ENCODE measurements around the gene PLEKHM2.

The PLEKHM2 gene

GRCh38 chr1:15757575-15758342 is 73.6 kb downstream of the PLEKHM2 start:
- Histone ChIP-seq H3K27me3 (ENCODE audit: control insufficient read depth in 3 of 3, insufficient read depth in 3 of 3, low read depth in 1 of 3, low read length in 3 of 3) (peaks cover 0 to 21% (median 20%) of the 10 kb centered on the region in 3 experiments), H3K4me2 (ENCODE audit: insufficient read depth, low read length, poor library complexity, severe bottlenecking) (peak overlapping the region; percentile 77), H3K4me3 (ENCODE audit: low read length in 2 of 2) (peak overlapping the region; percentile 46 to 66), H3K14ac (ENCODE audit: low read length) (peak overlapping the region; percentile 57), H3K4me1 (ENCODE audit: control insufficient read depth in 2 of 2, insufficient read depth in 1 of 2, low read depth in 1 of 2, low read length in 2 of 2) (peaks cover 24 to 32% of the 10 kb centered on the region in 2 donors), H2AFZ (ENCODE audit: low read length) (peak overlapping the region; percentile 93), H3K18ac (ENCODE audit: low read length) (peak overlapping the region; percentile 90), H2BK5ac (ENCODE audit: low read length) (peak overlapping the region; percentile 30), H2BK120ac (ENCODE audit: low read depth, low read length) (peak overlapping the region; percentile 87), H4K8ac (ENCODE audit: low read depth, low read length) (peak overlapping the region; percentile 96), H3K23ac (ENCODE audit: low read depth, low read length, poor library complexity) (no peak overlapping the region), H3K27ac (replicated peaks; ENCODE audit: low read length) (no peak overlapping the region), H3K36me3 (replicated peaks in 1 of 2; ENCODE audit: control insufficient read depth in 2 of 2, insufficient read depth in 2 of 2, low read length in 2 of 2) (no peaks in the 10 kb centered on the region), H2BK15ac (ENCODE audit: low read length) (peak overlapping the region; percentile 96), H2AK5ac (ENCODE audit: low read depth, low read length) (peak overlapping the region; percentile 86), H2BK12ac (ENCODE audit: low read length) (peak overlapping the region; percentile 90), H4K91ac (ENCODE audit: low read depth, low read length, poor library complexity) (no peak overlapping the region), H3K9me3 (replicated peaks in 1 of 2; ENCODE audit: control insufficient read depth in 2 of 2, insufficient read depth in 1 of 2, low read depth in 1 of 2, low read length in 2 of 2) (no peaks in the 10 kb centered on the region), H3K79me1 (ENCODE audit: low read depth, low read length) (peaks cover 6% of the 10 kb centered on the region), H3K4ac (ENCODE audit: low read length) (no peak overlapping the region), H3K9ac (ENCODE audit: low read depth, low read length, poor library complexity) (peak overlapping the region; percentile 61)
- WGBS, 2 donors (ENCODE audit: extremely low coverage in 2 of 2, insufficient read length in 2 of 2, insufficient replicate concordance in 1 of 2): no CpG with 5 or more reads among the region's 24 CpGs
- DNase-seq (ENCODE audit: low spot score): no peak

- peak within 1 kb of the TSS; percentile 96 for H3K18ac ChIP-seq (ENCODE audit: low read length)
- H3K27ac ChIP-seq (replicated peaks; ENCODE audit: low read length): no peak within 1 kb of the TSS
- H3K23ac ChIP-seq (ENCODE audit: low read depth, low read length, poor library complexity): peak within 1 kb of the TSS; percentile 85
- H3K9ac ChIP-seq (ENCODE audit: low read depth, low read length, poor library complexity): peak within 1 kb of the TSS; percentile 84
- H2BK12ac ChIP-seq (ENCODE audit: low read length): peak within 1 kb of the TSS; percentile 90
- H3K79me1 ChIP-seq (ENCODE audit: low read depth, low read length): peaks cover 6% of the 10 kb centered on the region
- peak within 1 kb of the TSS; percentile 96 for H4K8ac ChIP-seq (ENCODE audit: low read depth, low read length)
- H3K4me1 ChIP-seq (ENCODE audit: control insufficient read depth in 2 of 2, insufficient read depth in 1 of 2, low read depth in 1 of 2, low read length in 2 of 2): peaks cover 24 to 32% of the 10 kb centered on the region in 2 donors
- H2BK5ac ChIP-seq (ENCODE audit: low read length): peak within 1 kb of the TSS; percentile 75
- H2AFZ ChIP-seq (ENCODE audit: low read length): peak within 1 kb of the TSS; percentile 93
- no peaks in the 10 kb centered on the region for H3K36me3 ChIP-seq (replicated peaks in 1 of 2; ENCODE audit: control insufficient read depth in 2 of 2, insufficient read depth in 2 of 2, low read length in 2 of 2)
- no peaks in the 10 kb centered on the region for H3K9me3 ChIP-seq (replicated peaks in 1 of 2; ENCODE audit: control insufficient read depth in 2 of 2, insufficient read depth in 1 of 2, low read depth in 1 of 2, low read length in 2 of 2)
- H2AK5ac ChIP-seq (ENCODE audit: low read depth, low read length): peak within 1 kb of the TSS; percentile 84
- no peak for DNase-seq (ENCODE audit: low spot score)
- H4K91ac ChIP-seq (ENCODE audit: low read depth, low read length, poor library complexity): no peak within 1 kb of the TSS
- peak within 1 kb of the TSS; percentile 91 for H3K4me2 ChIP-seq (ENCODE audit: insufficient read depth, low read length, poor library complexity, severe bottlenecking)
- peak within 1 kb of the TSS; percentile 96 for H2BK15ac ChIP-seq (ENCODE audit: low read length)
- H3K4ac ChIP-seq (ENCODE audit: low read length): peak within 1 kb of the TSS; percentile 76
- peak within 1 kb of the TSS; percentile 66 to 91 for H3K4me3 ChIP-seq (ENCODE audit: low read length in 2 of 2)
- peak within 1 kb of the TSS; percentile 99 for H3K14ac ChIP-seq (ENCODE audit: low read length)
- no CpG with 5 or more reads among the region's 58 CpGs for WGBS, 2 donors (ENCODE audit: extremely low coverage in 2 of 2, insufficient read length in 2 of 2, insufficient replicate concordance in 1 of 2)
- peaks cover 0 to 21% (median 20%) of the 10 kb centered on the region in 3 experiments for H3K27me3 ChIP-seq (ENCODE audit: control insufficient read depth in 3 of 3, insufficient read depth in 3 of 3, low read depth in 1 of 3, low read length in 3 of 3)
- H2BK120ac ChIP-seq (ENCODE audit: low read depth, low read length): peak within 1 kb of the TSS; percentile 87
These were observed 74.3 kb downstream of the PLEKHM2 start, which contains the start of gene FBLIM1 for GRCh38 chr1:15758343-15758931. TSS of gene FBLIM1 (plus strand) at chr1:15758795. CDS start at chr1:15764984, 6,189 bp downstream.

- H2AK5ac ChIP-seq (ENCODE audit: low read depth, low read length): peak overlapping the region; percentile 56
- peaks cover 0 to 21% (median 20%) of the 10 kb centered on the region in 3 experiments for H3K27me3 ChIP-seq (ENCODE audit: control insufficient read depth in 3 of 3, insufficient read depth in 3 of 3, low read depth in 1 of 3, low read length in 3 of 3)
- H3K4me3 ChIP-seq (ENCODE audit: low read length in 2 of 2): peak overlapping the region; percentile 66 to 91
- no peak overlapping the region for H3K27ac ChIP-seq (replicated peaks; ENCODE audit: low read length)
- H3K23ac ChIP-seq (ENCODE audit: low read depth, low read length, poor library complexity): peak overlapping the region; percentile 85
- H3K4ac ChIP-seq (ENCODE audit: low read length): peak overlapping the region; percentile 76
- no peaks in the 10 kb centered on the region for H3K9me3 ChIP-seq (replicated peaks in 1 of 2; ENCODE audit: control insufficient read depth in 2 of 2, insufficient read depth in 1 of 2, low read depth in 1 of 2, low read length in 2 of 2)
- H2BK120ac ChIP-seq (ENCODE audit: low read depth, low read length): peak overlapping the region; percentile 81
- peaks cover 1% of the 10 kb centered on the region in 2 donors for H3K36me3 ChIP-seq (replicated peaks in 1 of 2; ENCODE audit: control insufficient read depth in 2 of 2, insufficient read depth in 2 of 2, low read length in 2 of 2)
- peaks cover 24 to 29% of the 10 kb centered on the region in 2 donors for H3K4me1 ChIP-seq (ENCODE audit: control insufficient read depth in 2 of 2, insufficient read depth in 1 of 2, low read depth in 1 of 2, low read length in 2 of 2)
- no peak overlapping the region for H4K91ac ChIP-seq (ENCODE audit: low read depth, low read length, poor library complexity)
- peak overlapping the region; percentile 96 for H3K18ac ChIP-seq (ENCODE audit: low read length)
- peak overlapping the region; percentile 75 for H2BK5ac ChIP-seq (ENCODE audit: low read length)
- peak overlapping the region; percentile 43 for H4K8ac ChIP-seq (ENCODE audit: low read depth, low read length)
- DNase-seq (ENCODE audit: low spot score): no peak
- H3K79me1 ChIP-seq (ENCODE audit: low read depth, low read length): peaks cover 6% of the 10 kb centered on the region
- peak overlapping the region; percentile 85 for H2BK15ac ChIP-seq (ENCODE audit: low read length)
- peak overlapping the region; percentile 84 for H3K9ac ChIP-seq (ENCODE audit: low read depth, low read length, poor library complexity)
- no CpG with 5 or more reads among the region's 58 CpGs for WGBS, 2 donors (ENCODE audit: extremely low coverage in 2 of 2, insufficient read length in 2 of 2, insufficient replicate concordance in 1 of 2)
- peak overlapping the region; percentile 91 for H3K4me2 ChIP-seq (ENCODE audit: insufficient read depth, low read length, poor library complexity, severe bottlenecking)
- peak overlapping the region; percentile 99 for H3K14ac ChIP-seq (ENCODE audit: low read length)
- no peak overlapping the region for H2BK12ac ChIP-seq (ENCODE audit: low read length)
- peak overlapping the region; percentile 93 for H2AFZ ChIP-seq (ENCODE audit: low read length)
These were observed 75.0 kb downstream of the PLEKHM2 start for GRCh38 chr1:15758953-15759661.
